Measurements from ENCODE around the gene HOXD10.

HOXD10 gene

GRCh38 chr2:176167398-176167797 lies 50.8 kb downstream of the HOXD10 start:
- TF ChIP-seq CTCF (IDR thresholded peaks at IDR 0.05; ENCODE audit: low read length, missing control alignments) = no peak
- no peak overlapping the region for H3K4me3 ChIP-seq (replicated peaks; ENCODE audit: low read depth, low read length)
- no peak for DNase-seq (ENCODE audit: low read depth)

GRCh38 chr2:176169181-176169580 lies 52.6 kb downstream of the HOXD10 start:
- no peak overlapping the region for H3K4me3 ChIP-seq (replicated peaks; ENCODE audit: low read depth, low read length)
- no peak for TF ChIP-seq CTCF (IDR thresholded peaks at IDR 0.05; ENCODE audit: low read length, missing control alignments)
- DNase-seq (ENCODE audit: low read depth) = no peak
